MM.1S (cell line): ENCODE data around the gene RAB31.

Experiments
- CTCF ChIP-seq: fragments of 300-600 bp; sonication (generic); IDR thresholded peaks from 2 replicates; pipeline ENCODE4 v1.5.1; 2016; ENCODE audit warnings: antibody characterized with exemption, low read length, mixed read lengths
- EZH2 ChIP-seq: fragments of 300-600 bp; sonication (generic); optimal IDR thresholded peaks from 2 replicates; pipeline ENCODE3; 2017; ENCODE audit warnings: low read depth, mild to moderate bottlenecking, antibody characterized with exemption, low read length, mixed read lengths

GRCh38 chr18:9845256-9845655 lies 137.2 kb downstream of the RAB31 start:
- TF ChIP-seq CTCF, result no peak
- no peak for TF ChIP-seq EZH2
